Astrocyte (in vitro differentiated cells and primary cell): ENCODE results near the gene KDM1A. TPM values are rescaled to one million over a fixed set of nuclear protein-coding genes. Genes with fewer than 3 reads are reported as not detected.

Experiments used
- DNase-seq: peaks from one replicate; pipeline ENCODE4 v3.0.0-alpha.2; 2010; ENCODE audit warnings: low read depth
- FAIRE-seq: peaks from 2 replicates; lab custom pipeline; 2011; peaks lifted over from hg19 to GRCh38; lab: Jason Lieb, UNC
- H2AFZ ChIP-seq: 2 replicates; pipeline ENCODE4 v1.6.0; 2012; ENCODE audit warnings: low read depth, low read length, inconsistent platforms
- H3K27ac ChIP-seq: 2 replicates; pipeline ENCODE4 v1.5.1; 2011; ENCODE audit warnings: low read depth, low read length, inconsistent platforms
- H3K27me3 ChIP-seq: 2 replicates; pipeline ENCODE4 v1.6.0; 2011; ENCODE audit warnings: low read length, inconsistent platforms; ENCODE audit not compliant: insufficient read depth
- H3K36me3 ChIP-seq: 2 replicates; pipeline ENCODE4 v1.5.1; 2011; ENCODE audit warnings: low read length, inconsistent platforms; ENCODE audit not compliant: insufficient read depth
- H3K4me1 ChIP-seq: 2 replicates; pipeline ENCODE4 v1.5.1; 2011; ENCODE audit warnings: low read length, inconsistent platforms; ENCODE audit not compliant: insufficient read depth
- H3K4me2 ChIP-seq: 2 replicates; pipeline ENCODE4 v1.6.0; 2012; ENCODE audit warnings: low read length, inconsistent platforms
- H3K4me3 ChIP-seq: 2 replicates; pipeline ENCODE4 v1.5.1; 2011; ENCODE audit warnings: low read depth, mild to moderate bottlenecking, low read length, inconsistent platforms; ENCODE audit not compliant: insufficient read depth
- H3K79me2 ChIP-seq: 2 replicates; pipeline ENCODE4 v1.6.0; 2012; ENCODE audit warnings: mild to moderate bottlenecking, low read length, inconsistent platforms; ENCODE audit not compliant: insufficient read depth
- H3K9ac ChIP-seq: 2 replicates; pipeline ENCODE4 v1.6.0; 2012; ENCODE audit warnings: mild to moderate bottlenecking, low read length, inconsistent platforms
- H3K9me3 ChIP-seq: 2 replicates; pipeline ENCODE4 v1.5.1; 2012; ENCODE audit warnings: low read depth, mild to moderate bottlenecking, low read length, inconsistent platforms; ENCODE audit not compliant: insufficient read depth
- H4K20me1 ChIP-seq: 2 replicates; pipeline ENCODE4 v1.6.0; 2012; ENCODE audit warnings: low read length, inconsistent platforms; ENCODE audit not compliant: insufficient read depth
- H3K27ac Mint-ChIP-seq: one replicate; pipeline ENCODE4 v1.8.0; 2021; ENCODE audit warnings: mild to moderate bottlenecking, mixed read lengths; ENCODE audit not compliant: unreplicated experiment
- H3K27me3 Mint-ChIP-seq: one replicate; pipeline ENCODE4 v1.8.0; 2021; ENCODE audit warnings: low read depth, mixed read lengths; ENCODE audit not compliant: unreplicated experiment
- H3K36me3 Mint-ChIP-seq: one replicate; pipeline ENCODE4 v1.8.0; 2021; ENCODE audit warnings: low read depth, mixed read lengths; ENCODE audit not compliant: unreplicated experiment
- H3K4me1 Mint-ChIP-seq: one replicate; pipeline ENCODE4 v1.8.0; 2021; ENCODE audit warnings: low read depth, mixed read lengths; ENCODE audit not compliant: unreplicated experiment
- H3K4me3 Mint-ChIP-seq: one replicate; pipeline ENCODE4 v1.8.0; 2021; ENCODE audit warnings: mild to moderate bottlenecking, moderate library complexity, mixed read lengths; ENCODE audit not compliant: unreplicated experiment
- H3K9me3 Mint-ChIP-seq: one replicate; pipeline ENCODE4 v1.8.0; 2021; ENCODE audit warnings: mild to moderate bottlenecking, mixed read lengths; ENCODE audit not compliant: unreplicated experiment
- CTCF ChIP-seq: IDR thresholded peaks from 2 replicates; pipeline ENCODE4 v1.5.1; 2011; ENCODE audit warnings: low read depth, mild to moderate bottlenecking, inconsistent platforms, low read length, moderate library complexity; ENCODE audit not compliant: insufficient read depth
- EZH2 ChIP-seq: IDR thresholded peaks from 2 replicates; pipeline ENCODE4 v1.6.1; 2012; ENCODE audit warnings: mild to moderate bottlenecking, low read length, inconsistent platforms; ENCODE audit not compliant: insufficient read depth
- total RNA-seq: library from RNA; stranded (reverse); gene quantifications from 2 replicates; pipeline ENCODE4 v1.2.1, GENCODE V29; 2021

Gene KDM1A
- total RNA-seq, 1 donor from 2014 or later: 110 TPM

GRCh38 chr1:23051290-23051909 lies 32.1 kb downstream of the KDM1A start:
- Histone ChIP-seq H3K36me3 (peaks cover 27% of the 10 kb centered on the region), H2AFZ (no peak overlapping the region), H3K79me2 (peaks cover 74% of the 10 kb centered on the region), H3K4me1 (no peaks in the 10 kb centered on the region), H3K27ac (no peak overlapping the region), H3K27me3 (no peaks in the 10 kb centered on the region), H3K4me2 (no peak overlapping the region), H3K4me3 (no peak overlapping the region), H3K9me3 (no peaks in the 10 kb centered on the region), H3K9ac (no peak overlapping the region), H4K20me1 (peaks cover 48% of the 10 kb centered on the region)
- Mint-ChIP-seq H3K27me3 (no peaks in the 10 kb centered on the region), H3K4me1 (peaks cover 14% of the 10 kb centered on the region), H3K9me3 (no peaks in the 10 kb centered on the region), H3K4me3 (no peak overlapping the region), H3K27ac (no peak overlapping the region), H3K36me3 (peaks cover 9% of the 10 kb centered on the region)
- DNase-seq: no peak
- TF ChIP-seq CTCF (no peak), EZH2 (no peak)
- FAIRE-seq: no peak

GRCh38 chr1:23057301-23057700 lies 38.0 kb downstream of the KDM1A start:
- no peak for TF ChIP-seq EZH2
- TF ChIP-seq CTCF: no peak
- Histone ChIP-seq H3K9ac (no peak overlapping the region), H3K27ac (no peak overlapping the region), H3K36me3 (peaks cover 58% of the 10 kb centered on the region), H3K79me2 (peaks cover 28% of the 10 kb centered on the region), H4K20me1 (peaks cover 28% of the 10 kb centered on the region), H3K4me3 (no peak overlapping the region), H3K4me2 (no peak overlapping the region), H3K27me3 (no peaks in the 10 kb centered on the region), H3K4me1 (no peaks in the 10 kb centered on the region), H3K9me3 (no peaks in the 10 kb centered on the region), H2AFZ (no peak overlapping the region)
- H3K9me3 Mint-ChIP-seq: no peaks in the 10 kb centered on the region
- DNase-seq: peak; percentile 59
- H3K4me1 Mint-ChIP-seq: peaks cover 4% of the 10 kb centered on the region
- no peaks in the 10 kb centered on the region for H3K27me3 Mint-ChIP-seq
- no peak for FAIRE-seq
- peaks cover 21% of the 10 kb centered on the region for H3K36me3 Mint-ChIP-seq
- no peak overlapping the region for H3K4me3 Mint-ChIP-seq
- H3K27ac Mint-ChIP-seq: no peak overlapping the region

GRCh38 chr1:23062271-23062670 lies 43.0 kb downstream of the KDM1A start:
- peaks cover 53% of the 10 kb centered on the region for H3K36me3 ChIP-seq
- no peak overlapping the region for H3K27ac ChIP-seq
- H4K20me1 ChIP-seq: peaks cover 45% of the 10 kb centered on the region
- H3K27ac Mint-ChIP-seq: no peak overlapping the region
- H3K9ac ChIP-seq: no peak overlapping the region
- FAIRE-seq (no peak), DNase-seq (no peak)
- no peak overlapping the region for H3K4me2 ChIP-seq
- no peak overlapping the region for H3K4me3 Mint-ChIP-seq
- no peaks in the 10 kb centered on the region for H3K4me1 ChIP-seq
- H3K4me1 Mint-ChIP-seq: peaks cover 3% of the 10 kb centered on the region
- H3K27me3 ChIP-seq: no peaks in the 10 kb centered on the region
- peaks cover 24% of the 10 kb centered on the region for H3K36me3 Mint-ChIP-seq
- H3K27me3 Mint-ChIP-seq: no peaks in the 10 kb centered on the region
- no peaks in the 10 kb centered on the region for H3K9me3 ChIP-seq
- H3K9me3 Mint-ChIP-seq: no peaks in the 10 kb centered on the region
- H2AFZ ChIP-seq: no peak overlapping the region
- peaks cover 25% of the 10 kb centered on the region for H3K79me2 ChIP-seq
- no peak for TF ChIP-seq CTCF
- no peak overlapping the region for H3K4me3 ChIP-seq
